Measurements from ENCODE around the gene TNP2.
"Not testable (repeated sequence)": the region's sequence is repeated elsewhere in the genome, so short reads cannot be mapped to it uniquely, and the experiment has no call there.

The TNP2 gene

DNA sequence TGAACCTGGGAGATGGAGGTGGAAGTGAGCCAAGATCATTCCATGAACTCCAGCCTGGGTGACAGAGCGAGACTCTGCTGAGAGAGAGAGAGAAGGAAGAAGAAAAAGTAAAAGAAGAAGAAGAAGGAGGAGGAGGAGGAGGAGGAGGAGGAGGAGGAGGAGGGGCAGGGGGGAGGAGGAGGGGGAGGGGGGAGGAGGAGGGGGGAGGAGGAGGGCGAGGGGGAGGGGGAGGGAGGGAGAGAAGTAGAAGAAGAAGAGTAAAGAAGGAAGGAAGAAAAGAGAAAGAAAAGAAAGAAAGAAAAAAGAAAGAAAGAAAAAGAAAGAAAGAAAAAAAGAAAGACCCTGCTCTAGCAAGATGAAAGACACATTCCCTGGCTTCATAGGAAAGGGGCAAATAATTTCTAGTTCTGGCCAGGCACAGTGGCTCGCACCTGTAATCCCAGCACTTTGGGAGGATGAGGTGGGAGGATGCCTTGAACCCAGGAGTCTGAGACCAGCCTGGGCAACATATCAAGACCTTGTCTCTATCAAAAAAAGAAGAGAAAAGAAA lies 36.7 kb downstream of the TNP2 start:
- Mint-ChIP-seq H3K4me1 (peaks cover 78% of the 10 kb centered on the region), H3K9me3 (no peaks in the 10 kb centered on the region), H3K4me3 (peak overlapping the region; percentile 68), H3K36me3 (peaks cover 25% of the 10 kb centered on the region), H3K27ac (peak overlapping the region; percentile 98)
- no peak for ATAC-seq
- DNase-seq (ENCODE audit: low spot score in 2 of 2): no peak

DNA sequence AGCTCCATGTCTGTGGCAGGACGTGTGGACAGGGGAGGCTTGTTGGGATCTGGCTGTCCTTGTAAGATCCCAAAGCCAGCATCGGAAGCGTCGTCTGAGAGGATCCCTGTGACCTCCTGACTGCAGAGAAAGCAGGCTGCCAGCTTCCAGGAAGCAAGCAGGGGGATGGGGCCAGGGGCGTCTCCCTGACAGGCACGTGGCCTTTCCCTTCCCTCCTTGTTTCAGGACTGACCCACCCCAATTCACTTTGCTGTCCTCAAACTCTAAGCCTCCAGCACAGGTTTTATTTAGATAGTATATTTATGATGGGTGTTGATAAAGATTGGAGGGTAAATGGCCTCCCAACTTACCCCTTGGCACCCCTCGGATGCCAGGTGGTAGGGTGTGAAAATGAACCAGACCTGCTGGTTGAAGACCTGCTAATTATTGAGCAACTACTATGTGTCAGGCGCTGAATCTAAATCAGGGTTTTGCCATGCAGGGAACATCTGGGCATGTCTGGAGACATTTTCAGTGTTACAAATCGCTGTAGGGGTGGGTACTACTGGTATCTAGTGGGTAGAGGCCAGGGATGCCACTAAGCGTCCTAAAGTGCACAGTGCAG lies 37.7 kb downstream of the TNP2 start:
- Mint-ChIP-seq H3K4me3 (peak overlapping the region; percentile 68), H3K36me3 (peaks cover 25% of the 10 kb centered on the region), H3K9me3 (no peaks in the 10 kb centered on the region), H3K27ac (peak overlapping the region; percentile 98), H3K4me1 (peaks cover 72% of the 10 kb centered on the region)
- ATAC-seq (no peak), DNase-seq (ENCODE audit: low spot score in 2 of 2) (no peak)

DNA sequence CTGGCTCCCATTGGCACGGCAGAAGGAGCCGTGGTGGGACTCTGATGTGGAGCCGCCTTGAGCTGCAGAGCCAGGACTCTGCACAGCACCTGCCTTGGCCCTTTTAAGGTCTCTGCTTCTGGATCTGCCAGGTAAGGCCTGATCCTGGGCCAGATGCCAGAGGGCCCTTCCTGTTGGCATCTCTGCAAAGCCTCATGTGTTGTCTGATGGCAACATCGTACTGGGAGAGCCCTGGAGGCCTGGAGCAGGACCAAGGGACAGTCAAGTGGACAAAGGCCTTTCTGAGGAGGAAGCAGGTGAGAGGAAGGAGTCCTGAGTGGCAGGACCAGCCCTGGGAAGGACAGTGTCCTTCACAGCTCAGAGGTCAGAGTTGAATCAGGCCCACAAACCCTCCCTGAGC lies 39.2 kb downstream of the TNP2 start:
- no peak for DNase-seq (ENCODE audit: low spot score in 2 of 2)
- no peak overlapping the region for H3K4me3 Mint-ChIP-seq
- ATAC-seq: no peak
- no peaks in the 10 kb centered on the region for H3K9me3 Mint-ChIP-seq
- H3K27ac Mint-ChIP-seq: peak overlapping the region; percentile 40
- peaks cover 79% of the 10 kb centered on the region for H3K4me1 Mint-ChIP-seq
- peaks cover 29% of the 10 kb centered on the region for H3K36me3 Mint-ChIP-seq

GRCh38 chr16:11229432-11229831 lies 39.7 kb downstream of the TNP2 start:
- no peak overlapping the region for H3K4me3 Mint-ChIP-seq
- H3K9me3 Mint-ChIP-seq: no peaks in the 10 kb centered on the region
- ATAC-seq (no peak), DNase-seq (ENCODE audit: low spot score in 2 of 2) (no peak)
- peak overlapping the region; percentile 68 for H3K27ac Mint-ChIP-seq
- H3K4me1 Mint-ChIP-seq: peaks cover 79% of the 10 kb centered on the region
- H3K36me3 Mint-ChIP-seq: peaks cover 33% of the 10 kb centered on the region

DNA sequence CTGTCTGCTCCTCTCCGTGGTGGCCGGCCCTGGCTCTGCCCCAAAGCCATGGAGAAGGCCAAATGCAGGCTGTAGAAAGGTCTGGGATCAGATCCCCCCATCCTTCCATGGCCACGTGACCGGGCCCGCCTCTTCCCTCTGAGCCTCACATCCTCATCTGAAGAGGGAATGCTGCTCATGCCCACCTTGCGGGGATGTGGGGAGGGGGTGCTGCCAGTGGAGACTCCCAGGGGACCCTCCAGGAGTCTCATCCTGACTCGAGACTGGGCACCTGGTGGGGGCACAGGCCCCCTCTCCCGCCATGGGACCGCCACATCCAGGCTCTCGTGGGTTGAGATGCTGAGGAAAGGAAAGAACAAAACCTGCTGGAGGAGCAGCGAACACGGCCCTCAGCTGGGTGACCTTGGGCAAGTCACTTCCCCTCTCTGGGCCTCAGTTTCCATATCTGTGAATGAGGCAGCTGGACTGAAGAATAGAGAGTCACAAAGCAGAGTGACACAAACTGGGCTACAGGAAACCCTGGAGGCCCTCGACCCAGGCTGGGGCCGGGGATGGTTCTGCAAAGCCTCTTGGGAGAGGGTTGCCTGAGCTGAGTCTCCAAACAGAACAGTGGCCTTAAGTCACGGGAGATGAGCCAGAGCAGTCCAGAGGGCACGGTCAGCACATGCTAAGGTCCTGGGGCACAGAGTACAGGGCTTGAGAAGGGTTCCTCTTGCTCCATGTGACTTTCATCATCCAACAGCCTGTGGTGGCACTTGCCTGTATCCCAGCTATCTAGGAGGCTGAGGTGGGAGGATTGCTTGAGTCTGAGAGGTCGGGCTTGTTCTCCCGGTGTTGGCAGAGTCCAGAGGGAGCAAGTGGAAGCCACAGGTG lies 43.2 kb downstream of the TNP2 start:
- Mint-ChIP-seq H3K9me3 (no peaks in the 10 kb centered on the region), H3K4me1 (peaks cover 61% of the 10 kb centered on the region), H3K36me3 (peaks cover 22% of the 10 kb centered on the region), H3K27ac (peak overlapping the region; percentile 96), H3K4me3 (peak overlapping the region; percentile 67)
- peak in 1 of 2 donors; percentile 62 for DNase-seq (ENCODE audit: low spot score in 2 of 2)
- ATAC-seq: no peak

DNA sequence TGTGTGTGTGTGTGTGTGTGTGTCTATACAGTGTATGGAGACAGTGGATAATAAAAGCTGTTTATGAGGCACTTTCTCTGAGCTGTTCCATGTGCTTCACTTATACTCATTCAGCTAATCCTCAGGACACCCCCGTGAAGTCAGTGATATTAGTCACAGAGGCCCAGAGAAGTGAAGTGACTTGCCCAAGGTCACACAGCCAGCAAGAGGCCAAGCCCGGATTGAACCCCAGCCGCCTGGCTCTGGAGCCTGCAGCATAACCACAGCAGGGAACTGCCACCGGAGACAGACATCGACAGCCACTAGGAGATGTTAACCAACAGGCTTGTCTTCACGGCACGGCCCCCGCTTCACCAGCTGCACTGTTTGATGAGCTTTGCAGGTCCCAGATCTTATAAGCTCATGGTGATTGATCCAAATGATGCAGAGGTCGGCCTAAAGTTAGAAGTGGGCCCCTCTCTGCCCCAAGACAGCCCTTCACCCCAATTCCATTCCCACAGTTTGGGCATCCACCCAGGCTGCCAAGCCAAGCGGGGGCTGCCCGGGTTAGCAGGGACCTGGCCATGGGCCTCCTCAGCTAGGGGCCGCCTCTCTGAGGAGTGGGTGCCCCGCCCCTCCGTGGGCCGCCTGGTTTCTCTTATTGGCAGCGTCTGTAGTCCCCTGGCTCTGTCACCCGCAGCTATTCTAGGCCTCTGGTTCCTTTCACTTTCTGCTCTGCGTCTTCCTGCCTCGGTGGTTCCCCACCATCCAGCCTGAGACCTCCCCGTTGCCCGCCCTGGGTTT lies 44.0 kb downstream of the TNP2 start:
- ATAC-seq (peak; percentile 86), DNase-seq (ENCODE audit: low spot score in 2 of 2) (peak; percentile 63 to 90)
- Mint-ChIP-seq H3K27ac (peak overlapping the region; percentile 96), H3K4me3 (peak overlapping the region; percentile 67), H3K36me3 (peaks cover 22% of the 10 kb centered on the region), H3K4me1 (peaks cover 64% of the 10 kb centered on the region), H3K9me3 (no peaks in the 10 kb centered on the region)

DNA sequence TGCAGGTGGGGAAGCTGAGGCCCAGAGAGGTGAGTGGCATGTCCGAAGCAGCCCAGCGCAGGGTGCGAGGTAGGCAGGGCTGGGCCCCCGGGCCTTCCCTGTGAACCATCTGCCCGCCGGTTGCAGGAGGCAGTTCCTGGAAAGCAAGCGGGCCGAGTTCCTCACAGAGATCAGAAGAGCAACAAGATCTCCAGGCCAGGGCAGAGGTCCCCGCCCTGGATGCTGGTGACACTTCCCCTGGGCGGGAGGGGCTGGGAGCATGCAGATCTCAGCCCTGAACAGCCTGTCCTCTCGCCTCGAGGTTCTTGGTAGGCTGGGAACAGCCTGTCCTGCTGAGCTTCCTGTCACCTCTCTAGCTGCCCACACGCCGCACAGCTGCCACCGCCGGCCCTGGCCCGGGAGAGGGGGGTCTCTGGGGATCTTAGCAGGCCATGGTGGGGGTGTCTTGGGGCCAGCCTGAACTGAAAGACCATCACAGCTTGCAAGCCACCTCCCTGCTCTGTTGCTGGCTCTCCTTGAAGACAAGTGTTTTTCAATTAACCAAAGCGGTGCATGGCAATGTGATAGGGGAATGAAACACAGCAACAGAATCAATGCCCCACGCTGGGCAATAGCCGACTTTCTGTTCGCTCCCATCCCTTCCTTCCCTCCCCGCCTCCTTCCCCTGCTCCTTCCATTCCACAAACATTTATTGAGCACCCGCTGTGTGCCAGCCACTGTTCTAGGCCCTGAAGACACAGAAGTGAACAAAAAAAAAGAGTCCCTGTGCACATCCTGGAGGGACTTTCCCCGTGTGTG lies 44.8 kb downstream of the TNP2 start:
- H3K4me1 Mint-ChIP-seq: peaks cover 60% of the 10 kb centered on the region
- DNase-seq (ENCODE audit: low spot score in 2 of 2) (peak; percentile 37 to 77), ATAC-seq (peak; percentile 72)
- H3K4me3 Mint-ChIP-seq: peak overlapping the region; percentile 67
- H3K27ac Mint-ChIP-seq: peak overlapping the region; percentile 96
- peaks cover 22% of the 10 kb centered on the region for H3K36me3 Mint-ChIP-seq
- H3K9me3 Mint-ChIP-seq: no peaks in the 10 kb centered on the region

- H3K4me3 Mint-ChIP-seq; H3K9me3 Mint-ChIP-seq; ATAC-seq; DNase-seq (ENCODE audit: low spot score in 2 of 2); H3K27ac Mint-ChIP-seq: not testable (repeated sequence)
- Mint-ChIP-seq H3K4me1 (peaks cover 38% of the 10 kb centered on the region), H3K36me3 (peaks cover 19% of the 10 kb centered on the region)
Measured at GRCh38 chr16:11220507-11220906, 48.6 kb downstream of the TNP2 start.

DNA sequence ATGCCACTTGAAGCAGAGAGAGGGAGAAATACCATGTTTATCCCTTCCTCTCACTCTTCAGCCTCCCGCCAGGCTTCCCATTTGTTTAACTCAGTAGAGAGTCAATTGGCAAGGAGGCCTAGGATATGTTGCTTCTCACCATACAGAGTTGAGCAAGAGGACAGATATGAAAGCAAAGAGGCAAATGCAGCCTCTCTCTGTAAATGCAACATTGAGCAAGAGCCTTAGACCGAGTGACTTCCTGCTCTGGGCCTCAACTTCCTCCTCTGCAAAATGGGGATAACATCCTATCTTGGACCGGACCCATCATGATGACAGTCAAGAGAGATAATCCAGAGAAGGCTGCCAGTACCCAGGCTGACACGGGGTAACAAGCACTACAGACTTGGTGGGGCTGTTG lies 49.9 kb downstream of the TNP2 start:
- DNase-seq (ENCODE audit: low spot score in 2 of 2): no peak
- Mint-ChIP-seq H3K36me3 (peaks cover 9% of the 10 kb centered on the region), H3K4me1 (peaks cover 24% of the 10 kb centered on the region), H3K9me3 (peaks cover 6% of the 10 kb centered on the region), H3K4me3 (no peak overlapping the region), H3K27ac (no peak overlapping the region)
- ATAC-seq: no peak

DNA sequence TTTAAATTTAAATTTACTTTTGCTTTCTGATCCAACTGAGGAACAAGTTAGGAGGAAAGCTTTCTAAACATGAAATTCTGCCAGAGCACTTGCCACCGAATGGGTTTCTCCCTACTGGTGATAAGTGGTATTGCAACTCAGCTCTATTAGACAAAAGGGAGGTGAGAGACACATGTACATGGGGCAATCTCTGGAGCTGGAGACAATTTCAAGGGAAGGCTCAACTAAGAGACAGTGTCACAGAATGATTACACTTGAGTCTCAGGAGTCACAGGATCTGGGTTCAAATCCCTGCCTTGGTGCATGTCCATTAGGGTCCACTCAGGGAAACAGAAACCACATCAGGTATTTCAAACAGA lies 50.5 kb downstream of the TNP2 start:
- Mint-ChIP-seq H3K9me3 (peaks cover 6% of the 10 kb centered on the region), H3K27ac (no peak overlapping the region), H3K4me1 (peaks cover 19% of the 10 kb centered on the region), H3K36me3 (peaks cover 9% of the 10 kb centered on the region), H3K4me3 (no peak overlapping the region)
- no peak for DNase-seq (ENCODE audit: low spot score in 2 of 2)
- no peak for ATAC-seq
